Stimulated activated CD8-positive, alpha-beta memory T cell treated with anti-CD3 and anti-CD28 coated beads, Interleukin-12 subunit alpha, Interleukin-12 subunit beta, amount 100 ng/mL, for 24 hours (primary cell): ENCODE data around the gene SNAP47.

Source experiments
- DNase-seq: peaks from one replicate; pipeline ENCODE4 v3.0.0-alpha.2; 2020; ENCODE audit errors: extremely low read depth

SNAP47 gene

DNA sequence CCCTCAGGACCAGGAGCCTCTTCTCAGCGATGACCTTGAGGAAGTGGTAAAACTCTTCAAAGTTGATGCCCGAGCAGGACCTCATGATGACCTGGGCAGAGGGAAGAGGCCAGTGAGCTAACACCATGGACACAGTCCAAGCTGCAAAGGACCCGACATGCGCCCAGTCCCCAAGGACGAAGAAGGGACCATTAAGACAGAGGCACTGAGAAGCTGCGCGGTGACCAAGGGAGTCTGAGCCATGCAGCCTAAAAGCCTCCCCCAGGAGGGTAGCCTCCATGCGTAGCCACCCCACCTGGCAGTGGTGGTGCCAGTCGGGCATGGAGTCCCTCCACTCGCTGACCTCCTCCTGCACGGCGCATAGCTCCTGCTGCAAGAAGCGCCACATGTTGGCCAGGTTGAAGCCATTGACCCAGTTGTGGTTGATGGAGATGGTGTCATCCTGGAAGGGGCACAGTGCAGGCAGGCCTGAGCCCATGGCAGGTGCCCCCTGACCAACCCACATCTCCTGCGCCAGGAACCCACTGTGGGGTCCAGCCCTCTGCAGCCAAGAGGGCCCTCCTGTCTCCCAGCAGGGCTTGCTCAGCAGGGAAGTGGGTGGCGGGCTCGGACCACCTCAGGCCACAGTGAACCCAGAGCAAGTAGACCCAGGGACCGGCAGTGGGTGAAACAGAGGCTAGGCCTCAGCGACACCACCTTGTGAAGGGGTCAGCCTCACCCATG lies 2.5 kb upstream of the SNAP47 start:
- DNase-seq = no peak

DNA sequence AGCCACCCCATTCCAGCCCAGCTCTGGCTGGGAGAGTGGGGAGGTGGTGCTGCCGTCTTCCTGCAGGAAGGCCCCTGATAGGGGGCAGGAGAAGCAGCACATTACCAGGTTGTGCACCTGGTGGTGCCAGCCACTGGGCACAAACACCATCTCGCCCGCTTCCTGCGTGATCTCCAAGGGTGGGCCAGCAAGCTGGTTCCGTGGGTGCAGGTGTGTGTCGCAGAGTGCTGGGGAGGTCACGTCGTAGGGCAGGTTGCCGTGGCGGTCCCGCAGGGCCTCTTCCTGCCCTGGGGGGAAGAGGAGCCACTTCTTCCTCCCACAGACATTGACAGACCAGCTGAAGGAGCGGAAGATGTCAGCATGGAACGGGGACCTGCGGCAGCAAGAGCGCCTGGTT lies 1.9 kb upstream of the SNAP47 start:
- no peak for DNase-seq

DNA sequence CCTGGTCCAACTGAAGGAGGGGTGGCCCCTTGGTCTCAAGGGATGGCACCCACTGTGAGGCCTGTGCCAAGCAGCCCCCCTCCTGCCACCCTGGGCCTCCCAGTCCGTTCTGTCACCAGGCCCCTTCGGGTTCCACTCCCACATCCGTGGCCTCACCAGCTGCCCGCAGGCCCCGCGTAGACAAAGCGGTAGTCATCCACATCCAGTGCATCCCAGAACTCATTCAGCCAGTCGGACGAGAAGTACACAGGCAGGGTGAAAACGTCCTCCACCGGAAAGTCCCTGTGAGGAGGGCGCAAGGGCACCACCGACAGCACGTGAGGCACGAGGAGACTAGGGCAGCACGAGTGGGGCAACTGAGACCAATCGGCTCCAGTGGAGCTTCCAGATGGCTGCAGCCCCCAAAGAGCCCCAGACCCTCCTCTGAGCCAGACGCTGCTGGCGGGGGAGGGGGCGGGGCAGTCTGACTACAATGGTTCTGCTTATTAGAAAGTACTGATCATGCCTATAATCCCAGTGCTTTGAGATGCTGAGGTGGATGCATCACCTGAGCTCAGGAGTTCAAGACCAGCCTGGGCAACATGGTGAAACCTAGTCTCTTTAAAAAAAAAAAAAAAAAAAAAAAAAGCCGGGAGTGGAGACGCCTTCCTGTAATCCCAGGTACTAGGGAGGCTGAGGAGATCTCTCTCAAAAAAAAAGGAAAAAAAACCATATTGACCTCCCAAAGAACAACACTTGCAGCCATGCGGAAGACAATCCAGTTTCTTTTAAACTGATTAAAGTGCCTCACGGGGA lies 1.3 kb upstream of the SNAP47 start:
- no peak for DNase-seq

DNA sequence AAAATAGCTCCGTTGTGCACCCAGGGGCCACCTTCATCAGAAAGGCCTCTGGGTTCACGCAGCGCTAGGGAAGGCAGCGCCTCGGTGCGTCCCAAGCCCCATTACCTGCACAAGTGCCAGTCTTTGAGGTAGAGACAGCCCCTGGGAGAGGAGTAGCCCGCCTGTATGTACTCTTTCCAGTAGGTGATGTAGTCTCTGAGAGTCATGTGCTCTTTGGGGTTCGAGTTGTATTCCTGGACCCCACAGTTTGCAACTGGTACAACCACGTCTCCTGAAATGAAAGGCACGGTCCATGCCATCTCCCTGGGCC lies 734 bp upstream of the SNAP47 start:
- no peak for DNase-seq

DNA sequence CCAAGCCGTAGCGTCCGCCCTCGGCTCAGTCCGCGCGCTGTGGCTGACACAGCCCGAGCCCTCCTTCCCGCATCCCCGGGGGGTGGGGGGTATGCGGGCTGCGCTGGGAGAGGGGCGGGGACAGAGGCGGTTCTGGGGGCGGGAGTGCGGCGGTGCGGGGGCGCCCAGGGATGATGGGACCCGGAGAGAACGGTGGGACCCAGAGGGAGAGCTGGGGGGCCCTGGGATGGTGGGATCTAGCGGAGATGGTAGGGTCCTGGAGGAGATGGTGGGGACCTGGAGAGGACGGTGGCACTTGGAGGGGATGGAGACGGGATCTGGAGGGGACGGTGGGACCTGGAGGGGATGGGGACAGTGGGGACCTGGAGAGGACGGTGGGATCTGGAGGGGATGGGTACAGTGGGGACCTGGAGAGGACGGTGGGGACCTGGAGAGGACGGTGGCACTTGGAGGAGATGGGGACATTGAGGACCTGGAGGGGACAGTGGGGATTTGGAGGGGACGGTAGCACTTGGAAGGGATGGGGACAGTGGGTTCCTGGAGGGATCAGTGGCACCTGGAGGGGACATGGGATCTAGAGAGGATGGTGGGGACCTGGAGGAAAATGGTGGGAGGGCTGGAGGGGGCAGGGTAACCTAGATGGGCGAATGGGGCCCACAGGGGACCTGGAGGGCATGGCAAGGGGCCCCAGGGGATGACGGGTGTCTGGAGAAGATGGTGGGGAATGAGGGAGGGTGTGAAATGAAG lies 477 bp downstream of the SNAP47 start:
- DNase-seq = no peak

DNA sequence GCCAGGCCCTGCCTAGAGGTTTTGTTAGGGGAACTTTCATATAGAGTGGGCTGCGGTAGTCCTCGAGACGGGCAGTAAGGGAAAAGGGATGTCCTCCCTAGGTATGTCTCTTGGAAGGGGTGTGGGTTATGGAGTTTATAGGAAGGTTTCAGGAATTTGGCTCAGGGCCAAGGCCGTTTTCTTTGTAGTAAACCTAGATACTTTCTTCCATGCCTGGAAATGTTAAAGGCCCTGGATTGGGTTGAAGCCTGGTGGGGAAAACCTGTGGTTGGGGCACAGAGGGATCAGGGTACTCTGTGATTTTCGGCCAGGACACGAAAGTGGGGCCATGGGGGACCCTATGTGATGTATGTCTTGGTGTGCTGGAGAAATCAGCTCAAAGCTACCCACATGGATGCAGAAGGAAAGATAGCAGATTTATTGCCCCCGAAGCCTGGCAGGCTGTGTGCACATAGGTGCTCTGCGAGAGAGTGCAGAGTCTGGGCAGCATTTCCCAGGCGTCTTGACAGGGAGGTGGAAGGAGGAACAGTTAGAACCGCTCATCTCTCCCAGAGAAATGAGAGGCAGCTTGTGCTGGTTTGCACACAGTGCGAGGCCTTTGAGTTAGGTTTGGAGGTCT lies 1.7 kb downstream of the SNAP47 start:
- DNase-seq = no peak

DNA sequence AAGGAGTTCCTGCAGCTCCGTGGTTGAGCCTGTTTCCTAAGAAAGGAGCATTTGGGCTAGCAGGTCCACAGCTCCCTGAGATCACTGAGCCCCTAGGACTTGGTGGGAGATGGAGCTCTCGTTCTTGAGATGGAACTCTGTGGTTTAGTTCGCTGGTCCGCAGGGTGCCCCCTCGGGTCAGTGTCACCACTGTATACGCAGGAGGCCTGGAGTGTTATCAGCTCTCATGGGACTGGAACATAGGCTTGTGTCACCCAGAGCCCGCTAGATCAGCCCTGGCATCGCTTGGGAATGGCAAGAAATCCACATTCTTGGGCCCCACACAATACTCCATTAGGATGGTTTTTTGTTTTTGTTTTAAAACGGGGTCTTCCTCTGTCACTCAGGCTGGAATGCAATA lies 3.6 kb downstream of the SNAP47 start:
- DNase-seq = no peak

DNA sequence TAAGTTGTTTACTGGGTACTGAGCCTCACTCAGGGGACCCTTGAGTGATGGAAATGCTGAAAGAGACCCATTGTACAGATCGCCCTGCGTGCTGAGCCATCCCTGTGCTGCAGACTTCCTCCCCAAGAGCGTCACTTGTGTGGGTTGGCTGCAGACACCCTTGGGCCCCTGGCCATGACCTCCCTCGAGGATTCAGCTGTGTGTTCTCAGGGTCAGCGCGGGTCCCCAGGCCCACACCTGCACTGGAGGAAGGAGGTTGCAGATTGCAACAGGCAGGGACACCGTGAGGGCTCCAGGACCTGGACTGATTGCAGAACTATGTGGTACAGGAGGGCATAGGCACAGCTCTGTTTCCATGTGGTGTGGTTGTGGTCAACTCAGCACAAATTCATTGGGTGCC lies 4.4 kb downstream of the SNAP47 start:
- DNase-seq = no peak

DNA sequence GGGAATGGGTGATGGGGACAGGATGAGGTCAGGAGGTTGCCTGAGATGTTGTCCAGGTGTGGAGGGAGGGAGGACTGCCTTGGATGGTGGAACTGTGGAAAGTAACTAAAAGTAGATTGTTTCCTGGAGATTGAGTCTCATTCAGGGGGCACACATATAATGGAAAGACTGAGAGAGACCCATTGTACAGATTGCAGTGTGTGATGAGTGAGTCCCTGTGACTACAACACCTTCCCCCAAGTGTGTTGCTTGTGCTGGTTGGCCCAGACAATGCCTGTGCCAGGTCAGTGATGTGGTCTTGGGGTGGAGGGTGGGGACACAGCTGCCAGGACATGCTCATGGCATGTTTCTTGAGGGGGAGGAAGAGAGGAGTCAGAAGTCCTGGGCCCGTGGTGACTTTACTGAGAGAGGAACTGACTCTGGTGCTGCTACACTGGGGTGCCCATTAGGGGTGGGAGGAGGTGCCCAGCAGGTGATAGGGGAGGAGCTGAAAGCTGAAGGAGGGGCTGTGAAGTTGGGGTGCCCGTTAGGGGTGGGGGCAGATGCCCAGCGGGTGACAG lies 5.2 kb downstream of the SNAP47 start:
- DNase-seq = no peak

DNA sequence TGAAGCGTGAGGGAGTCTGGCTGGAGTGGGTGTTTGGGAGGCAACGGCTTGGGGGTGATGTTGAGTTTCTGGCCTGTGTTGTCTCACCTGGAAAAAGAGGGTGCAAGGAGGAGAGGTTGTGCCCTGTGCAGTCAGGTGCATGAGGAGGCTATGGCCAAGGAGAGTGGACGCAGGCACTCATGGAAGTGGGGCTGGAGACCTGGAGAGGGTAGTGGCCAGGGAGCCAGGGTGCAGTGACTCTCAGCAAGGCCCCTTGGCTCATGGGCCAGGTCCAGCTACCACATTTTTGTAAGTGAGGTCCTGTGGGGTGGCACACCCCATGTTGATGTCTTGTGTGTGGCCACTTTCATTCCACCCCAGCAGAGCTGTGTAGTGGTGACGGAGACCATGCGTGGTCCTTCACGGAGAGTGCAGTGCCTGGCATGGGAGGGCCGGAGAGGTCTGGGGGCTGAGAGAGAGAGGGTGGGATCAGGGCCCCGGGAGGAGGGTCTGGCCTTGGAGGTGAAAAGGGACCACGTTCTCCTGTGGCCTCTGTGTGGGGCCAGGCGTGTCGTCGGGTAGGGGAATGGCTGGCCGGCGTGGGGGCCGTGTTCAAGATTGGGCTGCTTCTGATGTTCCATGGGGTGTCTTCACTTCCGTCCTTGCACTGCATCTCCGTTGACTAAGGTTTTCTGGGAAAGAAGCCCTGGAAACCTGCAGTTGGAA lies 6.1 kb downstream of the SNAP47 start:
- DNase-seq = no peak

DNA sequence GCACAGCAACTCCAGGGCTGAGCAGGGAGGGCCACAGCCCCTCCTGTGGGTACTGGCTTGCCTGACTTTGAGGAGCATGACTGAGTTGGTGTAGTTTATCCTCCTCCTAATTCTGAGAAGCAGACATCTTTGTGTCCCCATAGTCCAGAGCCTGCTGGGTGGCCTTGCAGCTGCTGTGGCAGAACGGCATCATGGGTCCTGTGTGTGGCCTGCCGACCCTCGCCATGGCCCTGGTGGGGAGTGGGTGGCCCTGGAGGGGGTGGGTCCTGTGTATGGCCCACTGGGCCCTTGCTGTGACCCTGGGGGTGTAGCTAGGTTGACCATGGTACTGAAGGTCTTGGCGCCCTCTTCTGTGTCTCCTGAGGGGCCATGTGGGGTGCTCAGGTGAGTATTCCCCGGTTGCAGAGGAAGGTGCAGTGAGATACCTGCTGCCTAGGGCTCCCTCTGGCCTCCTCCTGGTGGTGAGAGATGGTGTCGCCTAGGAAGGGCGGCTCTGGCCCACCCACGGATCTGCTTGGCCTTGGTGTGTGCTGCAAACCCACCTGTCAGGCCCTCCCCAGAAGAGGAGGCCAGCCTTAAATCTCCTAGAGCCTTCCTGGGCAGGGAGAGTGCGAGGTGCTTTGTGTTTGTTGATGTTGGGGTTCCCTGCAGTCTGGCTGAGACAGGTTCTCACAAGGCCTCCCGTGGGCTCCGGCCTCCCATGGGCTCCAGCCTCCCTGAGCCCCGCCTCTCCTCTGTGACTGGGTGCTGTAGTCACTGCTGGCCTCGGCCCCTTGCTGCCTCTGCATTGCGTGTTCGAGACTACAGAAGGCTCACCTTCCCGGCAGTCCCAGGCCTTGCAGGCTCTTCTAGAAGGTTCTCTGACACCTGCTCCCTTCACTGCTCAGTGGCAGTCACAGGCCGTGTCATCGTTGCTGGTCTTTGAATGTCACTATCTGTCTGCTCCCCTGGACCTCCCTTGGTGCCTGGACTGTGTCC lies 7.8 kb downstream of the SNAP47 start:
- no peak for DNase-seq

DNA sequence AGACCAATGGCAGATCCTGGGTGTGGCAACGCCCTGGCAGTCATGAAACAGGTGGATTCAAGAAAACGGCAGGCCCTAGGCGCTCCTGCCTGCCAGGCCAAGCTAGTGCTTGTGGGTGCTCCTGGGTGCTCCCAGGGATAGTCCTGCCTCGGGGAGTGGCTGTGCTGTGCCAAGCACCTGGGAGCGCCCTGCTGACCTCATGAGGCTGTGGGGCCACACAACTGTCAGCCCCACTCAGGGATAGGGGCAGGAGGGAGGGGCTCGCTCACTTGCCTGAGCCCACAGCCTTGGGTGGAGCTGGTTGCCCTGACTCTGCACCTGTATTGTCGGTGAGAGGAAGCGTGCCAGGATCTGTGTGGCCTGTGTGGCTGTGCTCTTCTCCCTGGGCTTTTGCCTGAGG lies 9.4 kb downstream of the SNAP47 start:
- no peak for DNase-seq

DNA sequence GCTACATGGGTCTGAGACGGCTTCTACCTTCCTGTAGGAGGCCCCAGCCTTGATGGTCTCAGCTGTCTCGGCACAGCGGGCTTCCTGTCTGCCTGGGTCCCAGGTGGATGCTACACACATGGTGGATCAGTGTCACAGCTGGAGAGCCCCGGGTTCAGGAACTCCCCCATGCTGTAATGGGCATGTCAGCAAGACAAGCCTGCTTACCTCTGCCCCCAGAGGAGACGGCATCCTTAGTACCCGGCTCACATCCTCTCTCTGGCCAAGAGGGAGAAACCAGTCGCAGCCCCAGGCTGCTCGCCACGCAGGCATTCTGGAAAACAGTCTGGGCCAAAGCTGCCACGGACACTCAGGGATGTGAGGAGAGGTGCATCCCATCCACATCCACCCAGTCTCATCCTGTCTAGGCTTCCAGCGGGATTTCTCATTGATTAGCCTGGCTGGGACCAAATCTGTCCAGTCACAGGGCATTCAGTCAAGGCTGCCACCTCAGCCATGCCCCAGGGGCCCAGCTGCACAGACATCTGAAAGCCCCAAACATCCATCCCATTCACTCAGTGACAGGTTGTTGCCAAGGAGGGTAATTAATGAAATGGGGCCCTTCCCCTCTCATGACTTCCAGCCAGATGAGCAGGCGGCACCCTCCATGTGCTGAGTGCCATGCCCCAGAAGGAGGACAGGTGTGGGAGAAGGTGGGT lies 10.5 kb downstream of the SNAP47 start:
- no peak for DNase-seq

DNA sequence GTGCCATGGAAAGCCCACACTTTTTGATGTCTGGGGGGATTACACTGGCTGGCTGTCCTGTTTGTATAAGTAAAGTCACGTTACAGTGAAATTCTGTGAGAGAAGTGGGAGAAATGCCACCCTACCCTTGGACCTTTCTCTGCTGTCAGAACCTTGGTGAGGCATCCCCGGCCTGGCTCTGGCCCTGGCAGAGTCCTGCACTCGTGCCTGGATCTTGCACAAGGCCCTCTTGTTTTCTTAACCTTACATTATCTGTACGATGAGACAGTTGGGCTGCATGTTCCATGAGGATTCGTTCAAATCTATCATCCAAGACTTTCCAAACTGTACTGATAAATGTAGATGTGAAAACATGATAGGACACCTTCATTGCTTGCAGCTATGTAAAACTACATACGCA lies 11.4 kb downstream of the SNAP47 start:
- DNase-seq = no peak

DNA sequence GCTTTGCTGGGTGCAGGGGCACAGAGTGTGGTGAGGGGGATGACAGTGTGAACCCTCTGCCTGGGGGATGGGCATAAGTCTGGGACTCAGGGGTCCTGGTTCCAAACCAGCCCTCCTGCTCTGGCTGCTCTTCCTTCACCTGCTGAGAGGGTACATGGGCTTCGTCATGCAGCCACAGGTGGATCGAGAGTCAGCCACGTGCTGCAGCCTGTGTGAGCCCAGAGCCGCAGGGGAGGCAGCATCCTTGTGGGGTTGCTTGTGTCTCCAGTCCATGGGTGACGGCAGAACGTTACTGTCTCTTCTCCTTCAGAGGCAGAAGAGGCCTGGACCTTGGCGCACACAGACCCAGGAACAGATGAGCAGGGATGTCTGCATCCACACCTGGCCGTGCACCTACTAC lies 12.1 kb downstream of the SNAP47 start:
- DNase-seq = no peak

DNA sequence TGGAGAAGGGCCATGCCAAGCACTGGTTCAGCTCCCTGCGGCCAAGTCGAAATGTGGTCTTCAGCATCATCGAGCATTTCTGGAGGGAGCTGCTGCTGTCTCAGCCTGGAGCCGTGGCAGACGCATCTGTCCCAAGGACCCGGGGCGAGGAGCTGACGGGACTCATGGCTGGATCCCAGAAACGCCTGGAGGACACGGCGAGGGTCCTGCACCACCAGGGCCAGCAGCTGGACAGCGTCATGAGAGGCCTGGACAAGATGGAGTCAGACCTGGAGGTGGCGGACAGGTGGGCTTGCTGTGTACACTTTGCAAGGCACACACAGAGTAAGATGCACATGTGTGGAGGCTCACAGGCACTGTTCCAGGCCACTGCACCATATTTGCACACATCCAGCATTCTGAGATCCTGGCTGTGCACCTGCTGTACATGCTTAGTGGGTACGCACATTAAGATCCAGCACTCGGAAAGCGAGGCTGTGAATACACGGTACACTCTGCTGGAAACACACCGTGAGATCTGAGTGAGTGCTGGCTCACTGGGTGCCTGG lies 12.8 kb downstream of the SNAP47 start:
- DNase-seq = no peak

DNA sequence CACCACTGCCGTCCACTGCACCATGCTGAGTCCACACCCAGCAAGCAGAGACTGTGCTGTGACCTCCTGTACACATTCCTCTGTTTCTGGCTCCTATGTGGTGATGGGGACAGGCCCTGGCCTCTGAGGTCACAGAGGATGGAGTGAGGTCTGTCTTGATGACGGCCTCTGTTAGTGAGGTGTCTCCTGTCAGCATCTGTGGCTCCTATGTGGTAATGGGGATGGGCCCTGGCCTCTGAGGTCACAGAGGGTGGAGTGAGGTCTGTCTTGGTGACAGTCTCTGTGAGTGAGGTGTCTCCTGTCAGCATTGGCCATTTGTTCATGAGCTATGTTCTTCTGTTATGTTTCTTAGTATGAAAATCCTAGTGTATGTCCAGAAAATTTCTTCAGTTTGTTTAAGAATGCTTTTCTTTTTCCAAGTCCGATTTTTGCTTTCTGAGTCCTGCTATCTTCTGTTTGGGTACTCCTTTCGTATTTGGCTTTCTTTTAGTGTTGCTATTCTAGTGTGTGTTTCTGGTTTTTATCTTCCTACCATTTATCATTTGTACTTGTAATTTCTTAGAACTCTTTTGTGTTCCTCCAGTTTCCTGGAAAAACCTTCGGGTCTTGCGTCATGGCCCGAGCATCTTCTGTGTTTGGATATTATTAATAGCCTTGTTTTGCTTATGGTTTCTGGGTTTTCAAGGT lies 13.4 kb downstream of the SNAP47 start:
- DNase-seq = no peak

DNA sequence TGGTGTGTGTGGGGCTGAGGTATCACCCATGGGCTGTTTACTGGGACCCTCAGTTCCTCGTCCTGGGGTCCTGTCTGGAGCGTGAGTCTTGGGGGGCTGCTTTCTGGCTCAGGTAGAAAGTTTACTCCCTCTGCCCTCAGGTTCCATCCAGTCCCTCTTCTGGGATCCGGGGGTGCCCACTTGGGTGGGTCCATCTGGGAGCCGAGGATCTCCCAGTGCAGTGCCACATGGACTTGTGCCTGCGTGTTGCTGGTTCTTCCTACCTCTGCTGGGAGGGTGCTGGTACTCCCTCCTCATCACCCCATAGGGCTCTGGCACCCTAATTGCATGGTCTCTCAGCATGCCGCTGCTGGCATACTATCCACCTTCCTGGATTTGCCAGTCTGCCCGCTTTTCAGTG lies 14.0 kb downstream of the SNAP47 start:
- DNase-seq = no peak
